SK-N-SH (cell line): ENCODE results near the gene AZU1. TPM values are rescaled to one million over a fixed set of nuclear protein-coding genes. Genes with fewer than 3 reads are reported as not detected.

ENCODE experiments used
- CTCF ChIA-PET: fragments of 300-600, 350-600 bp; formaldehyde crosslinking; extraction: SDS; loops from one replicate; lab custom pipeline; 2021; lab: Yijun Ruan, JAX
- POLR2A ChIA-PET: fragments of 350-600 bp; sonication (Branson Sonifier 250); formaldehyde crosslinking; extraction: SDS; loops from one replicate; lab custom pipeline; 2020; ENCODE audit warnings: antibody characterized with exemption, inconsistent platforms; lab: Yijun Ruan, JAX
- DNase-seq: peaks from one replicate; pipeline ENCODE4 v3.0.0; 2012
- H2AFZ ChIP-seq: fragments of 200-600 bp; sonication (generic); 2 replicates; pipeline ENCODE4 v1.8.1; 2016; ENCODE audit warnings: antibody characterized with exemption, mild to moderate bottlenecking, low read depth
- H3F3A ChIP-seq: fragments of 200-600 bp; sonication (generic); replicated peaks from 2 replicates; pipeline ENCODE3; 2016; ENCODE audit warnings: antibody characterized with exemption, mild to moderate bottlenecking; ENCODE audit not compliant: insufficient read depth
- H3K27ac ChIP-seq, 2 experiments: fragments of 200-500 bp in 1 of 2; fragments of 200-600 bp in 1 of 2; sonication (Bioruptor generic) in 1 of 2; sonication (generic), shearing (Covaris generic) in 1 of 2; 2 replicates each; pipeline versions ENCODE4 v1.5.1 to v1.6.1; 2014 to 2016; ENCODE audit warnings: low read depth in 2 of 2, inconsistent platforms in 1 of 2, low read length in 1 of 2, mild to moderate bottlenecking in 1 of 2, mixed read lengths in 1 of 2
- H3K27me3 ChIP-seq: fragments of 200-600 bp; sonication (generic), shearing (Covaris generic); 2 replicates; pipeline ENCODE4 v1.6.1; 2016; ENCODE audit warnings: mixed run types; ENCODE audit not compliant: insufficient read depth
- H3K36me3 ChIP-seq, 2 experiments: fragments of 200-500 bp in 1 of 2; fragments of 200-600 bp in 1 of 2; sonication (Bioruptor generic) in 1 of 2; sonication (generic) in 1 of 2; replicated peaks in 1 of 2; 2 replicates each; pipeline versions ENCODE3 to v1.5.1; 2014 to 2016; ENCODE audit warnings: low read length in 1 of 2, mild to moderate bottlenecking in 1 of 2; ENCODE audit not compliant: insufficient read depth in 2 of 2, control insufficient read depth in 1 of 2
- H3K4me1 ChIP-seq, 2 experiments: fragments of 200-500 bp in 1 of 2; fragments of 200-600 bp in 1 of 2; sonication (Bioruptor generic) in 1 of 2; sonication (generic), shearing (Covaris generic) in 1 of 2; 2 replicates each; pipeline versions ENCODE4 v1.5.1 to v1.6.1; 2014 to 2016; ENCODE audit warnings: low read depth in 1 of 2, low read length in 1 of 2, mixed run types in 1 of 2; ENCODE audit not compliant: insufficient read depth in 2 of 2, control insufficient read depth in 1 of 2
- H3K4me2 ChIP-seq: fragments of 200-600 bp; sonication (generic), shearing (Covaris generic); 2 replicates; pipeline ENCODE4 v1.6.1; 2017; ENCODE audit warnings: mixed run types
- H3K4me3 ChIP-seq, 2 experiments: fragments of 200-500 bp in 1 of 2; fragments of 200-600 bp in 1 of 2; sonication (Bioruptor generic) in 1 of 2; sonication (generic), shearing (Covaris generic) in 1 of 2; 2 replicates each; pipeline versions ENCODE4 v1.5.1 to v1.8.1; 2014 to 2016; ENCODE audit warnings: low read depth in 2 of 2, inconsistent platforms in 1 of 2, low read length in 1 of 2, mild to moderate bottlenecking in 1 of 2, mixed read lengths in 1 of 2, moderate library complexity in 1 of 2
- H3K79me2 ChIP-seq: fragments of 200-600 bp; sonication (generic); 2 replicates; pipeline ENCODE4 v1.8.1; 2017; ENCODE audit warnings: mild to moderate bottlenecking; ENCODE audit not compliant: insufficient read depth
- H3K9ac ChIP-seq: fragments of 200-600 bp; sonication (generic); 2 replicates; pipeline ENCODE4 v1.6.1; 2017; ENCODE audit warnings: mixed run types
- H3K9me2 ChIP-seq: fragments of 200-600 bp; sonication (generic); 2 replicates; pipeline ENCODE4 v1.6.1; 2017; ENCODE audit warnings: mixed run types
- H3K9me3 ChIP-seq: fragments of 200-600 bp; sonication (generic); 2 replicates; pipeline ENCODE4 v1.6.1; 2017; ENCODE audit warnings: mixed run types, mild to moderate bottlenecking, moderate library complexity
- H4K20me1 ChIP-seq: fragments of 200-600 bp; sonication (generic); 2 replicates; pipeline ENCODE4 v1.6.1; 2017; ENCODE audit warnings: mild to moderate bottlenecking, mixed run types; ENCODE audit not compliant: insufficient read depth
- ELF1 ChIP-seq: IDR thresholded peaks from 2 replicates; pipeline ENCODE4 v1.4.0; 2012
- FOXM1 ChIP-seq: IDR thresholded peaks from 2 replicates; pipeline ENCODE4 v1.4.0; 2012; ENCODE audit warnings: low read depth, mild to moderate bottlenecking
- JUND ChIP-seq: IDR thresholded peaks from 2 replicates; pipeline ENCODE4 v1.4.0; 2012
- MEF2A ChIP-seq: IDR thresholded peaks from 2 replicates; pipeline ENCODE4 v1.4.0; 2012; ENCODE audit warnings: low read depth, borderline replicate concordance
- MXI1 ChIP-seq: IDR thresholded peaks from 2 replicates; pipeline ENCODE4 v1.6.1; 2012; ENCODE audit warnings: mild to moderate bottlenecking, low read depth, low read length, improper control_type of control experiment
- NRF1 ChIP-seq: IDR thresholded peaks from 2 replicates; pipeline ENCODE4 v1.6.1; 2012; ENCODE audit warnings: low read depth, mild to moderate bottlenecking, low read length
- POLR2AphosphoS5 ChIP-seq: IDR thresholded peaks from 2 replicates; pipeline ENCODE4 v1.6.1; 2012; ENCODE audit warnings: low read depth, low read length
- RAD21 ChIP-seq: IDR thresholded peaks from 2 replicates; pipeline ENCODE4 v1.6.1; 2012; ENCODE audit warnings: mild to moderate bottlenecking, low read length
- RCOR1 ChIP-seq: fragments of 150-350 bp; IDR thresholded peaks from 2 replicates; pipeline ENCODE4 v1.6.1; 2017; ENCODE audit warnings: antibody characterized with exemption, low read length
- SMC3 ChIP-seq: IDR thresholded peaks from 2 replicates; pipeline ENCODE4 v1.6.1; 2012; ENCODE audit warnings: low read depth, low read length, improper control_type of control experiment
- TAF1 ChIP-seq: IDR thresholded peaks from 2 replicates; pipeline ENCODE4 v1.6.1; 2012; ENCODE audit warnings: low read depth, mild to moderate bottlenecking, low read length, moderate library complexity, borderline replicate concordance
- TCF12 ChIP-seq: IDR thresholded peaks from 2 replicates; pipeline ENCODE4 v1.4.0; 2012
- WGBS: methylation state at CpG from one replicate; pipeline ENCODE4 v1.1.6; 2017; ENCODE audit warnings: low lambda C conversion rate; 5-methylcytosine and 5-hydroxymethylcytosine counted together
- polyA plus RNA-seq, 3 experiments: library from polyadenylated mRNA; depleted of rRNA; stranded (reverse); fragments of >200 nt; gene quantifications; 2 replicates each; pipeline ENCODE4 v1.2.3, GENCODE V29; 2012
- TF ChIP-seq, protein P1 (sequence below): fragments of 150-350 bp; IDR thresholded peaks from 2 replicates; pipeline ENCODE4 v1.6.1; 2017; ENCODE audit warnings: antibody characterized with exemption, low read length, low read depth, borderline replicate concordance
- TF ChIP-seq, protein P2 (sequence below): IDR thresholded peaks from 2 replicates; pipeline ENCODE4 v1.6.1; 2012; ENCODE audit warnings: mild to moderate bottlenecking, low read depth, low read length, moderate library complexity
- TF ChIP-seq, protein P3 (sequence below): IDR thresholded peaks from 2 replicates; pipeline ENCODE4; 2012

The AZU1 gene
- polyA plus RNA-seq, 1 of the 3 experiments (the other 2 are of a cell fraction): 0.15 TPM

DNA sequence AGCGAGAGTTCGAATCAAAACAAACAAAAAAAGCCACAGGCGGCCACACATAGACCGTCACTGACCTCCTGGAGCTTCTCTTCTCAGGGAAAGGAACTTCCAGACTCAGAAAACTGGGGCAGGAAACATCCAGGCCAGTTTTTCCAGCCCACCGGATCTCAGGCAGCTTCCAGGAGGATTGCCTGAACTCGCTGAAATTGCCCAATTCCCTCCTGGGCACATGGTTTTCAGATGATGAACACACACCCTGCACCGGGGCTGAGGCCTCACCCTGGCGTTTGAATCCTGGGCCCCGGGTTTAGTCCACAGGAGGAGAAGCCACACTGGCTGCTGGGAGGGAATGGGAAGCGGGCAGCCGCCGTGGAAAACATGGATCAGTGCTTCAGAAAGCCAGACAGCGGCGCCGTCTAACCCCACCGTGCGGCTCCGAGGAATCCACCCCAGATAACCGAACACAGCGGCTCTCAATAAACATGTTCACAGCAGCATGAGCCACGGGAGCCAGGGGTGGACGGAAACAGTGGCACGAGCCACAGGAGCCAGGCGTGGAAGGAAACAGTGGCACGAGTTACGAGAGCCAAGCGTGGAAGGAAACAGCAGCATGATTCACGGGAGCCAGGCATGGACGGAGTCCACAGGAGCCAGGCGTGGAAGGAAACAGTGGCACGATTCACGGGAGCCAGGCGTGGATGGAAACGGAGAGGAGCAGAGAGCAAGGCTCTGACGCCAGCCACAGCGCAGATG is 48.6 kb upstream of the AZU1 start:
- no peaks in the 10 kb centered on the region for H3K9me2 ChIP-seq
- POLR2A ChIA-PET: no interaction called here
- H3K9ac ChIP-seq: no peak overlapping the region
- no peaks in the 10 kb centered on the region for H4K20me1 ChIP-seq
- H3K9me3 ChIP-seq: no peaks in the 10 kb centered on the region
- no peak overlapping the region for H3K27ac ChIP-seq
- H3F3A ChIP-seq: no peaks in the 10 kb centered on the region
- TF ChIP-seq ELF1 (no peak), TAF1 (no peak), TCF12 (no peak)
- no peaks in the 10 kb centered on the region for H3K79me2 ChIP-seq
- DNase-seq: no peak
- H2AFZ ChIP-seq: no peak overlapping the region
- no peaks in the 10 kb centered on the region for H3K27me3 ChIP-seq
- H3K4me2 ChIP-seq: no peak overlapping the region
- peaks cover 0 to 6% of the 10 kb centered on the region in 2 experiments; a peak in 1 of 4 replicates for H3K4me1 ChIP-seq
- H3K36me3 ChIP-seq: no peaks in the 10 kb centered on the region
- 73% methylated on average over 30 of the region's 36 CpGs for WGBS
- CTCF ChIA-PET: interaction anchor here (0.8 to 1.5 kb wide), 2 partner anchors 15 to 80 kb away, joined by 3 to 5 read pairs; no protein-coding TSS in a partner anchor
- H3K4me3 ChIP-seq: no peak overlapping the region

DNA sequence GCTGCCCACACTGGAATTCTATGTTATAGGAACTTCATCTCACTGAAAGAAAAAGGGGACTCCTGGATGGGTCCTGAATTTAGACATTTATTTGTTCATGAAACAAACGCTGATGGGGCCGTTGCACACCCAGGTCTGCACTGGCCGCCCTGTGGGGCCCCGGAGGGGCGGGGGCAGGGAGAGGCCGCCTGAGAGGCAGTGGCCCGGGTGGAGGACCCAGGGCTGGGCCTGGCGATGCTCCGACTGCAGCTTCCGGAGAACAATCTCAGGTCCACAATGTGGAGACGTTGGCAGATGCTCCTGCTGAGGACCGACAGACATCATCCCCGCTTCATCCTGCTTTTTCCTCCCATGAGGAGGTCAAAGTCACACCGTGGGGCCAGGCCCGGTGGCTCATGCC is 46.7 kb upstream of the AZU1 start:
- Histone ChIP-seq H3K9ac (no peak overlapping the region), H3K9me2 (no peaks in the 10 kb centered on the region), H2AFZ (no peak overlapping the region), H3K4me2 (no peak overlapping the region), H3K4me1 (peaks cover 0 to 6% of the 10 kb centered on the region in 2 experiments; a peak in 1 of 4 replicates), H3F3A (no peaks in the 10 kb centered on the region), H3K9me3 (no peaks in the 10 kb centered on the region), H3K27me3 (no peaks in the 10 kb centered on the region), H4K20me1 (no peaks in the 10 kb centered on the region), H3K79me2 (no peaks in the 10 kb centered on the region), H3K4me3 (no peak overlapping the region), H3K36me3 (no peaks in the 10 kb centered on the region), H3K27ac (no peak overlapping the region)
- ChIA-PET CTCF (no interaction called here), POLR2A (no interaction called here)
- no peak for DNase-seq
- TF ChIP-seq NRF1 (no peak), RCOR1 (no peak), TAF1 (no peak), ELF1 (no peak), POLR2AphosphoS5 (no peak), RAD21 (no peak), SMC3 (no peak), FOXM1 (no peak), MEF2A (no peak), JUND (no peak), MXI1 (no peak)
- TF ChIP-seq, protein P1, sequence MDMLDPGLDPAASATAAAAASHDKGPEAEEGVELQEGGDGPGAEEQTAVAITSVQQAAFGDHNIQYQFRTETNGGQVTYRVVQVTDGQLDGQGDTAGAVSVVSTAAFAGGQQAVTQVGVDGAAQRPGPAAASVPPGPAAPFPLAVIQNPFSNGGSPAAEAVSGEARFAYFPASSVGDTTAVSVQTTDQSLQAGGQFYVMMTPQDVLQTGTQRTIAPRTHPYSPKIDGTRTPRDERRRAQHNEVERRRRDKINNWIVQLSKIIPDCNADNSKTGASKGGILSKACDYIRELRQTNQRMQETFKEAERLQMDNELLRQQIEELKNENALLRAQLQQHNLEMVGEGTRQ: no peak
- TF ChIP-seq, protein P2, sequence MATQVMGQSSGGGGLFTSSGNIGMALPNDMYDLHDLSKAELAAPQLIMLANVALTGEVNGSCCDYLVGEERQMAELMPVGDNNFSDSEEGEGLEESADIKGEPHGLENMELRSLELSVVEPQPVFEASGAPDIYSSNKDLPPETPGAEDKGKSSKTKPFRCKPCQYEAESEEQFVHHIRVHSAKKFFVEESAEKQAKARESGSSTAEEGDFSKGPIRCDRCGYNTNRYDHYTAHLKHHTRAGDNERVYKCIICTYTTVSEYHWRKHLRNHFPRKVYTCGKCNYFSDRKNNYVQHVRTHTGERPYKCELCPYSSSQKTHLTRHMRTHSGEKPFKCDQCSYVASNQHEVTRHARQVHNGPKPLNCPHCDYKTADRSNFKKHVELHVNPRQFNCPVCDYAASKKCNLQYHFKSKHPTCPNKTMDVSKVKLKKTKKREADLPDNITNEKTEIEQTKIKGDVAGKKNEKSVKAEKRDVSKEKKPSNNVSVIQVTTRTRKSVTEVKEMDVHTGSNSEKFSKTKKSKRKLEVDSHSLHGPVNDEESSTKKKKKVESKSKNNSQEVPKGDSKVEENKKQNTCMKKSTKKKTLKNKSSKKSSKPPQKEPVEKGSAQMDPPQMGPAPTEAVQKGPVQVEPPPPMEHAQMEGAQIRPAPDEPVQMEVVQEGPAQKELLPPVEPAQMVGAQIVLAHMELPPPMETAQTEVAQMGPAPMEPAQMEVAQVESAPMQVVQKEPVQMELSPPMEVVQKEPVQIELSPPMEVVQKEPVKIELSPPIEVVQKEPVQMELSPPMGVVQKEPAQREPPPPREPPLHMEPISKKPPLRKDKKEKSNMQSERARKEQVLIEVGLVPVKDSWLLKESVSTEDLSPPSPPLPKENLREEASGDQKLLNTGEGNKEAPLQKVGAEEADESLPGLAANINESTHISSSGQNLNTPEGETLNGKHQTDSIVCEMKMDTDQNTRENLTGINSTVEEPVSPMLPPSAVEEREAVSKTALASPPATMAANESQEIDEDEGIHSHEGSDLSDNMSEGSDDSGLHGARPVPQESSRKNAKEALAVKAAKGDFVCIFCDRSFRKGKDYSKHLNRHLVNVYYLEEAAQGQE: no peak
- TF ChIP-seq, protein P3, sequence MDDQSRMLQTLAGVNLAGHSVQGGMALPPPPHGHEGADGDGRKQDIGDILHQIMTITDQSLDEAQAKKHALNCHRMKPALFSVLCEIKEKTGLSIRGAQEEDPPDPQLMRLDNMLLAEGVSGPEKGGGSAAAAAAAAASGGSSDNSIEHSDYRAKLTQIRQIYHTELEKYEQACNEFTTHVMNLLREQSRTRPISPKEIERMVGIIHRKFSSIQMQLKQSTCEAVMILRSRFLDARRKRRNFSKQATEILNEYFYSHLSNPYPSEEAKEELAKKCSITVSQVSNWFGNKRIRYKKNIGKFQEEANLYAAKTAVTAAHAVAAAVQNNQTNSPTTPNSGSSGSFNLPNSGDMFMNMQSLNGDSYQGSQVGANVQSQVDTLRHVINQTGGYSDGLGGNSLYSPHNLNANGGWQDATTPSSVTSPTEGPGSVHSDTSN: no peak
- WGBS: 91% methylated on average over 11 of the region's 15 CpGs
